HEK293 (cell line): Measurements from ENCODE around the gene LRRK1.

Source experiments
- CTCF ChIA-PET: fragments of 350-600 bp; formaldehyde crosslinking; extraction: SDS; loops from one replicate; lab custom pipeline; 2021; ENCODE audit warnings: antibody characterized with exemption; lab: Yijun Ruan, JAX
- POLR2A ChIA-PET: fragments of 300-600 bp; formaldehyde crosslinking; extraction: SDS; loops from one replicate; lab custom pipeline; 2020; ENCODE audit warnings: antibody characterized with exemption, inconsistent platforms; lab: Yijun Ruan, JAX
- H3K27ac ChIP-seq: fragments of 200-500 bp; sonication (Bioruptor generic); 2 replicates; pipeline ENCODE4 v1.5.1; 2014; ENCODE audit warnings: low read depth, low read length, control low read depth, inconsistent platforms; ENCODE audit errors: extremely low read depth
- H3K36me3 ChIP-seq, 2 experiments: fragments of 200-500 bp in 1 of 2; sonication (Bioruptor generic) in 1 of 2; 1 replicate in 1 of 2; 2 replicates in 1 of 2; pipeline ENCODE4 v1.5.1; 2014 to 2017; ENCODE audit warnings: inconsistent platforms in 2 of 2, low read length in 2 of 2; ENCODE audit not compliant: control insufficient read depth in 2 of 2, insufficient read depth in 1 of 2
- H3K4me1 ChIP-seq: fragments of 200-500 bp; sonication (Bioruptor generic); 2 replicates; pipeline ENCODE4 v1.5.1; 2014; ENCODE audit warnings: mild to moderate bottlenecking, low read length, inconsistent platforms; ENCODE audit not compliant: control insufficient read depth, insufficient read depth
- H3K4me3 ChIP-seq: 2 replicates; pipeline ENCODE4 v1.5.1; 2011; ENCODE audit warnings: low read depth, mild to moderate bottlenecking, control low read depth, low read length, moderate library complexity
- H3K9me3 ChIP-seq: fragments of 200-500 bp; sonication (Bioruptor generic); 2 replicates; pipeline ENCODE4 v1.5.1; 2014; ENCODE audit warnings: low read depth, low read length, inconsistent platforms; ENCODE audit not compliant: control insufficient read depth, insufficient read depth
- FEZF1 ChIP-seq: fragments of 450-650 bp; formaldehyde crosslinking; IDR thresholded peaks from 2 replicates; pipeline ENCODE4 v1.5.1; 2016; ENCODE audit warnings: missing biosample characterization, missing genetic modification characterization
- GLIS2 ChIP-seq: fragments of 450-650 bp; formaldehyde crosslinking; IDR thresholded peaks from 2 replicates; pipeline ENCODE4 v1.5.1; 2016; ENCODE audit warnings: missing biosample characterization, missing genetic modification characterization
- KLF17 ChIP-seq: fragments of 450-650 bp; formaldehyde crosslinking; IDR thresholded peaks from 2 replicates; pipeline ENCODE4 v1.5.1; 2016; ENCODE audit warnings: missing biosample characterization, missing genetic modification characterization
- SP3 ChIP-seq: fragments of 450-650 bp; formaldehyde crosslinking; IDR thresholded peaks from 2 replicates; pipeline ENCODE4 v1.5.1; 2016; ENCODE audit warnings: missing biosample characterization, missing genetic modification characterization
- SP7 ChIP-seq: fragments of 450-650 bp; formaldehyde crosslinking; IDR thresholded peaks from 2 replicates; pipeline ENCODE4 v1.5.1; 2016; ENCODE audit warnings: missing biosample characterization, missing genetic modification characterization
- YY1 ChIP-seq: fragments of 450-650 bp; formaldehyde crosslinking; IDR thresholded peaks from 2 replicates; pipeline ENCODE4 v1.5.1; 2018; ENCODE audit warnings: missing biosample characterization, missing genetic modification characterization
- ZBTB49 ChIP-seq: fragments of 450-650 bp; formaldehyde crosslinking; IDR thresholded peaks from 2 replicates; pipeline ENCODE4 v1.5.1; 2016; ENCODE audit warnings: missing biosample characterization, missing genetic modification characterization, low read depth
- ZBTB7A ChIP-seq: fragments of 450-650 bp; formaldehyde crosslinking; IDR thresholded peaks from 2 replicates; pipeline ENCODE4 v1.5.1; 2016; ENCODE audit warnings: low read depth, missing biosample characterization, missing genetic modification characterization
- ZIC2 ChIP-seq: fragments of 450-650 bp; formaldehyde crosslinking; IDR thresholded peaks from 2 replicates; pipeline ENCODE4 v1.5.1; 2016; ENCODE audit warnings: missing biosample characterization, missing genetic modification characterization
- ZNF114 ChIP-seq: fragments of 450-650 bp; formaldehyde crosslinking; IDR thresholded peaks from 2 replicates; pipeline ENCODE4 v1.5.0; 2017; ENCODE audit warnings: missing biosample characterization, missing genetic modification characterization
- ZNF146 ChIP-seq: fragments of 450-650 bp; formaldehyde crosslinking; IDR thresholded peaks from 2 replicates; pipeline ENCODE4 v1.5.1; 2016; ENCODE audit warnings: missing biosample characterization, missing genetic modification characterization
- ZNF175 ChIP-seq: fragments of 450-650 bp; formaldehyde crosslinking; IDR thresholded peaks from 2 replicates; pipeline ENCODE4 v1.5.1; 2016; ENCODE audit warnings: missing biosample characterization, missing genetic modification characterization
- ZNF24 ChIP-seq: fragments of 450-650 bp; formaldehyde crosslinking; IDR thresholded peaks from 2 replicates; pipeline ENCODE4 v1.5.1; 2016; ENCODE audit warnings: missing biosample characterization, missing genetic modification characterization
- ZNF585B ChIP-seq: fragments of 450-650 bp; formaldehyde crosslinking; IDR thresholded peaks from 2 replicates; pipeline ENCODE4 v1.5.1; 2016; ENCODE audit warnings: missing biosample characterization, missing genetic modification characterization
- ZNF658 ChIP-seq: fragments of 450-650 bp; formaldehyde crosslinking; IDR thresholded peaks from 2 replicates; pipeline ENCODE4; 2016; ENCODE audit warnings: missing biosample characterization, missing genetic modification characterization
- TF ChIP-seq, protein P1 (sequence below): fragments of 450-650 bp; formaldehyde crosslinking; IDR thresholded peaks from 2 replicates; pipeline ENCODE4 v1.5.1; 2016; ENCODE audit warnings: missing biosample characterization, missing genetic modification characterization
- TF ChIP-seq, protein P2 (sequence below): fragments of 450-650 bp; formaldehyde crosslinking; IDR thresholded peaks from 2 replicates; pipeline ENCODE4 v1.5.1; 2016; ENCODE audit warnings: missing biosample characterization, missing genetic modification characterization
- TF ChIP-seq, protein P3 (sequence below): fragments of 450-650 bp; formaldehyde crosslinking; IDR thresholded peaks from 2 replicates; pipeline ENCODE4 v1.5.1; 2016; ENCODE audit warnings: missing biosample characterization, missing genetic modification characterization

Gene LRRK1

GRCh38 chr15:101019366-101019896, 100.3 kb downstream of the LRRK1 start:
- TF ChIP-seq YY1 (tag by site-specific recombination) (no peak), FEZF1 (tag by site-specific recombination) (no peak)
- H3K4me1 ChIP-seq, result no peaks in the 10 kb centered on the region
- no peaks in the 10 kb centered on the region for H3K9me3 ChIP-seq
- H3K36me3 ChIP-seq, result no peaks in the 10 kb centered on the region
- POLR2A ChIA-PET, result interaction anchor here (0.7 kb wide), 1 partner anchor 237 kb away, joined by 3 read pairs; no protein-coding TSS in a partner anchor
- H3K27ac ChIP-seq, result no peak overlapping the region
- H3K4me3 ChIP-seq, result no peak overlapping the region
- CTCF ChIA-PET, result interaction anchor here (0.5 to 4.6 kb wide), 10 partner anchors 10 to 622 kb away, joined by 3 to 65 read pairs (median 4); partner anchors contain the start of gene CHSY1

DNA sequence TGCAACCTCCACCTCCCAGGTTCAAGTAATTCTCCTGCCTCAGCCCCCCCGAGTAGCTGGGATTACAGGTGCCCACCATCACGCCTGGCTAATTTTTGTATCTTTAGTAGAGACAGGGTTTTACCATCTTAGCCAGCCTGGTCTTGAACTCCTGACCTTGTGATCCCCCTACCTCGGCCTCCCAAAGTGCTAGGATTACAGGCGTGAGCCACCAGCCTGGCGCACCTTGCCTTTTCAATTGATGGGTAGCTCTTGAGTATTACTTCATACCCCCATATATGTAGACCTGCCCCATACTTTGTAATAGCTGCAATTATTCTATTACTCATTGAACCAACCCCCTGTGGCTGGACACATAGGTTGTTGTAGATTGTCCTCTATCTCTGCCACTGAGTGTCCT, 101.3 kb downstream of the LRRK1 start:
- Histone ChIP-seq H3K4me1 (no peaks in the 10 kb centered on the region), H3K27ac (no peak overlapping the region), H3K4me3 (no peak overlapping the region), H3K9me3 (no peaks in the 10 kb centered on the region), H3K36me3 (no peaks in the 10 kb centered on the region)
- CTCF ChIA-PET, result interaction anchor here (0.7 to 4.6 kb wide), 8 partner anchors 11 to 239 kb away, joined by 3 to 65 read pairs (median 5); partner anchors contain the start of gene CHSY1
- POLR2A ChIA-PET, result no interaction called here
- TF ChIP-seq SP7 (tag by site-specific recombination), result no peak
- TF ChIP-seq ZNF658 (tag by site-specific recombination), result no peak

GRCh38 chr15:101020945-101021344, 101.8 kb downstream of the LRRK1 start:
- ChIA-PET CTCF (interaction anchor here (0.7 to 4.6 kb wide), 5 partner anchors 11 to 239 kb away, joined by 3 to 65 read pairs (median 6); no protein-coding TSS in a partner anchor), POLR2A (no interaction called here)
- Histone ChIP-seq H3K9me3 (no peaks in the 10 kb centered on the region), H3K4me3 (no peak overlapping the region), H3K4me1 (no peaks in the 10 kb centered on the region), H3K36me3 (no peaks in the 10 kb centered on the region), H3K27ac (no peak overlapping the region)
- TF ChIP-seq ZIC2 (tag by site-specific recombination) (no peak), ZNF585B (no peak), ZBTB7A (tag by site-specific recombination) (no peak), ZNF175 (tag by site-specific recombination) (no peak), ZNF24 (tag by site-specific recombination) (no peak), GLIS2 (tag by site-specific recombination) (no peak), ZBTB49 (tag by site-specific recombination) (no peak), ZNF146 (no peak), ZNF114 (tag by site-specific recombination) (no peak), KLF17 (tag by site-specific recombination) (no peak), SP3 (tag by site-specific recombination) (no peak)
- TF ChIP-seq, protein P1, sequence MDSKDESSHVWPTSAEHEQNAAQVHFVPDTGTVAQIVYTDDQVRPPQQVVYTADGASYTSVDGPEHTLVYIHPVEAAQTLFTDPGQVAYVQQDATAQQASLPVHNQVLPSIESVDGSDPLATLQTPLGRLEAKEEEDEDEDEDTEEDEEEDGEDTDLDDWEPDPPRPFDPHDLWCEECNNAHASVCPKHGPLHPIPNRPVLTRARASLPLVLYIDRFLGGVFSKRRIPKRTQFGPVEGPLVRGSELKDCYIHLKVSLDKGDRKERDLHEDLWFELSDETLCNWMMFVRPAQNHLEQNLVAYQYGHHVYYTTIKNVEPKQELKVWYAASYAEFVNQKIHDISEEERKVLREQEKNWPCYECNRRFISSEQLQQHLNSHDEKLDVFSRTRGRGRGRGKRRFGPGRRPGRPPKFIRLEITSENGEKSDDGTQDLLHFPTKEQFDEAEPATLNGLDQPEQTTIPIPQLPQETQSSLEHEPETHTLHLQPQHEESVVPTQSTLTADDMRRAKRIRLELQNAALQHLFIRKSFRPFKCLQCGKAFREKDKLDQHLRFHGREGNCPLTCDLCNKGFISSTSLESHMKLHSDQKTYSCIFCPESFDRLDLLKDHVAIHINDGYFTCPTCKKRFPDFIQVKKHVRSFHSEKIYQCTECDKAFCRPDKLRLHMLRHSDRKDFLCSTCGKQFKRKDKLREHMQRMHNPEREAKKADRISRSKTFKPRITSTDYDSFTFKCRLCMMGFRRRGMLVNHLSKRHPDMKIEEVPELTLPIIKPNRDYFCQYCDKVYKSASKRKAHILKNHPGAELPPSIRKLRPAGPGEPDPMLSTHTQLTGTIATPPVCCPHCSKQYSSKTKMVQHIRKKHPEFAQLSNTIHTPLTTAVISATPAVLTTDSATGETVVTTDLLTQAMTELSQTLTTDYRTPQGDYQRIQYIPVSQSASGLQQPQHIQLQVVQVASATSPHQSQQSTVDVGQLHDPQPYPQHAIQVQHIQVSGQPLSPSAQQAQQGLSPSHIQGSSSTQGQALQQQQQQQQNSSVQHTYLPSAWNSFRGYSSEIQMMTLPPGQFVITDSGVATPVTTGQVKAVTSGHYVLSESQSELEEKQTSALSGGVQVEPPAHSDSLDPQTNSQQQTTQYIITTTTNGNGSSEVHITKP (tag by site-specific recombination), result no peak
- TF ChIP-seq, protein P2, sequence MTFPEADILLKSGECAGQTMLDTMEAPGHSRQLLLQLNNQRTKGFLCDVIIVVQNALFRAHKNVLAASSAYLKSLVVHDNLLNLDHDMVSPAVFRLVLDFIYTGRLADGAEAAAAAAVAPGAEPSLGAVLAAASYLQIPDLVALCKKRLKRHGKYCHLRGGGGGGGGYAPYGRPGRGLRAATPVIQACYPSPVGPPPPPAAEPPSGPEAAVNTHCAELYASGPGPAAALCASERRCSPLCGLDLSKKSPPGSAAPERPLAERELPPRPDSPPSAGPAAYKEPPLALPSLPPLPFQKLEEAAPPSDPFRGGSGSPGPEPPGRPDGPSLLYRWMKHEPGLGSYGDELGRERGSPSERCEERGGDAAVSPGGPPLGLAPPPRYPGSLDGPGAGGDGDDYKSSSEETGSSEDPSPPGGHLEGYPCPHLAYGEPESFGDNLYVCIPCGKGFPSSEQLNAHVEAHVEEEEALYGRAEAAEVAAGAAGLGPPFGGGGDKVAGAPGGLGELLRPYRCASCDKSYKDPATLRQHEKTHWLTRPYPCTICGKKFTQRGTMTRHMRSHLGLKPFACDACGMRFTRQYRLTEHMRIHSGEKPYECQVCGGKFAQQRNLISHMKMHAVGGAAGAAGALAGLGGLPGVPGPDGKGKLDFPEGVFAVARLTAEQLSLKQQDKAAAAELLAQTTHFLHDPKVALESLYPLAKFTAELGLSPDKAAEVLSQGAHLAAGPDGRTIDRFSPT (tag by site-specific recombination), result no peak
- TF ChIP-seq, protein P3, sequence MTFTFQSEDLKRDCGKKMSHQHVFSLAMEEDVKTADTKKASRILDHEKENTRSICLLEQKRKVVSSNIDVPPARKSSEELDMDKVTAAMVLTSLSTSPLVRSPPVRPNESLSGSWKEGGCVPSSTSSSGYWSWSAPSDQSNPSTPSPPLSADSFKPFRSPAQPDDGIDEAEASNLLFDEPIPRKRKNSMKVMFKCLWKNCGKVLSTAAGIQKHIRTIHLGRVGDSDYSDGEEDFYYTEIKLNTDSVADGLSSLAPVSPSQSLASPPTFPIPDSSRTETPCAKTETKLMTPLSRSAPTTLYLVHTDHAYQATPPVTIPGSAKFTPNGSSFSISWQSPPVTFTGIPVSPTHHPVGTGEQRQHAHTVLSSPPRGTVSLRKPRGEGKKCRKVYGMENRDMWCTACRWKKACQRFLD, result no peak
